ENCODE measurements around the gene CARS2.
"Not testable (repeated sequence)": the region's sequence is repeated elsewhere in the genome, so short reads cannot be mapped to it uniquely, and the experiment has no call there.

The CARS2 gene

DNA sequence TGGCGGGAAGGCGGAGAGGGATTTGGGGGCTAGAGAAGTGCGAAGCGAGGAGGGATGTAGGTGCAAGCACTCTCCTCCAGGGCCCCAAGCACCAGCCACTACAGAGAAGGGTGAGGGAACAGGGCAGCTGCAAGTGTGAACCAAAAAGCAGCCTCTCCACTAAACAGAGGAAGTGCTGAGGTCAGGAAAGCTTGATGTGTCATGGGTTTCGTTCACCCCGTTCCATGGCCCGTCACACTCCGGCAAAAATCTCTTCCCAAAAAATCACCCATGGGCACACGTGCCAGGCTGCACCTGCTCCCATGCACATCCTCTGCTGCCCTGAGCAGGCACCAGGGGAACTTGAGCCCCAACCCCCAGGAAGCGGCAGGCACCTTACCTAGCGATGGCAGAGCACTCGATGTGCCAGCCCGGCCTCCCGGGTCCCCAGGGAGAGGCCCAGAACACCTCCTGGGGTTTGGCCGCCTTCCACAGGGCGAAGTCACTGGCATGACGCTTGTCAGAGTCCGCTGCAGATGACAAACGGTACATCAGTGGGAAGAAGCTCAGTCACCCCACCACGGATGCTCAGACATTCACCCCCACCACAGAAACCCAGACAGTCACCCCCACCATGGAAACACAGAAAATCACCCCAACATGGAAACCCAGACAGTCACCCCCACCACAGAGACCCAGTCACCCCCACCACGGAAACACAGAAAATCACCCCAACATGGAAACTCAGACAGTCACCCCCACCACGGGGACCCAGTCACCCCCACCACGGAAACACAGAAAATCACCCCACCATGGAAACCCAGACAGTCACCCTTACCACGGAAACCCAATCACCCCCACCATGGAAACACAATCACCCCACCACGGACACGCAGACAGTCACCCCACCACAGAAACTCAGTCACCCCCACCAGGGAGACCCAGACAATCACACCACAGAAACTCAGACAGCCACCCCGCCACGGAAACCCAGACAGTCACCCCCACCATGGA, 29.0 kb downstream of the CARS2 start:
- Mint-ChIP-seq H3K4me1 (peaks cover 32% of the 10 kb centered on the region), H3K4me3 (no peak overlapping the region), H3K27me3 (no peaks in the 10 kb centered on the region), H3K27ac (no peak overlapping the region), H3K36me3 (peaks cover 28% of the 10 kb centered on the region), H3K9me3 (no peaks in the 10 kb centered on the region)

DNA sequence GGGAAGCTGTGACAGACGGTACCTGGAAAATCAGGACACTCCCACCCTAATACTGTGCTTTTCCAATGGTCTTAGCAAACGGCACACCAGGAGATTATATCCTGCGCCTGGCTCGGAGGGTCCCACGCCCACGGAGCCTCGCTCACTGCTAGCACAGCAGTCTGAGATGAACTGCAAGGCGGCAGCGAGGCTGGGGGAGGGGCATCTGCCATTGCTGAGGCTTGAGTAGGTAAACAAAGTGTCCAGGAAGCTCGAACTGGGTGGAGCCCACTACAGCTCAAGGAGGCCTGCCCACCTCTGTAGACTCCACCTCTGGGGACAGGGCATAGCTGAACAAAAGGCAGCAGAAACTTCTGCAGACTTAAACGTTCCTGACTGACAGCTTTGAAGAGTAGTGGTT, 36.1 kb downstream of the CARS2 start:
- not testable (repeated sequence) for H3K9me3 Mint-ChIP-seq, H3K27me3 Mint-ChIP-seq, H3K27ac Mint-ChIP-seq, H3K4me3 Mint-ChIP-seq
- peaks cover 33% of the 10 kb centered on the region for H3K4me1 Mint-ChIP-seq
- H3K36me3 Mint-ChIP-seq = peaks cover 26% of the 10 kb centered on the region

DNA sequence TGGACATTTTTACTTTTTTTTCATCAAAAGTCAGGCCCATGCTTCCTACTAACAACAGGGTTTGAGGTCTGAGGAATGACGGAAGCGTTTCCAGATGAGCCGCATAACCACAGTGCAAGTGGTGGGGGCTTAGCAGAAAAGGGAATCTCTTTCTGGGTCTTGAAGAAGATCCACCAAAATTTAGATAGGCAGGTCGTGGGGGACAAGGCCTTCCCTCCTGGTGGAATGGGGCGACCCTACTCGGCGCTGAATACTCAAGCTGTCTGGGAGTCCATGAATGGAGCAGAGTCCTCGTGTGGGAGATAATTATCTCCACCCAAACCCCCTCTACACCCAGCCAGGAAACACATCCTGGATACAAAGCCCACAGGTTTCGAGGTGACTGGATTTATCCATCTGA, 36.9 kb downstream of the CARS2 start:
- H3K27me3 Mint-ChIP-seq = no peaks in the 10 kb centered on the region
- peaks cover 20% of the 10 kb centered on the region for H3K36me3 Mint-ChIP-seq
- H3K9me3 Mint-ChIP-seq = no peaks in the 10 kb centered on the region
- H3K4me3 Mint-ChIP-seq = no peak overlapping the region
- H3K27ac Mint-ChIP-seq = no peak overlapping the region
- H3K4me1 Mint-ChIP-seq = peaks cover 29% of the 10 kb centered on the region

DNA sequence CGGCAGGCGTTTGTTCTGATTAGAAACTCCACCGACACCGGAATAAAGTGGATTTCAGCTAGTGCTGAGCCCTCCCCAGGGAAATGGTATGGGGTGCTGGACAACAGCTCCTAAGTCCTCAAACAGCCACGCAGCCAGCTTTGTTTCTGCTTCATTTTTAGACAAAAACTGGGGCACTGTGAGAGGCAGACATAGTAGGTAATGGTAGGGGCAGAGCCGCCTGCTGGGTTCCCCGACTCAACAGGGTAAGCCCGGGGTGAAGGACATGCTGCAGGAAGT, 39.7 kb downstream of the CARS2 start:
- Mint-ChIP-seq H3K36me3 (peaks cover 27% of the 10 kb centered on the region), H3K27me3 (no peaks in the 10 kb centered on the region), H3K4me3 (no peak overlapping the region), H3K9me3 (no peaks in the 10 kb centered on the region), H3K4me1 (peaks cover 7% of the 10 kb centered on the region), H3K27ac (no peak overlapping the region)

DNA sequence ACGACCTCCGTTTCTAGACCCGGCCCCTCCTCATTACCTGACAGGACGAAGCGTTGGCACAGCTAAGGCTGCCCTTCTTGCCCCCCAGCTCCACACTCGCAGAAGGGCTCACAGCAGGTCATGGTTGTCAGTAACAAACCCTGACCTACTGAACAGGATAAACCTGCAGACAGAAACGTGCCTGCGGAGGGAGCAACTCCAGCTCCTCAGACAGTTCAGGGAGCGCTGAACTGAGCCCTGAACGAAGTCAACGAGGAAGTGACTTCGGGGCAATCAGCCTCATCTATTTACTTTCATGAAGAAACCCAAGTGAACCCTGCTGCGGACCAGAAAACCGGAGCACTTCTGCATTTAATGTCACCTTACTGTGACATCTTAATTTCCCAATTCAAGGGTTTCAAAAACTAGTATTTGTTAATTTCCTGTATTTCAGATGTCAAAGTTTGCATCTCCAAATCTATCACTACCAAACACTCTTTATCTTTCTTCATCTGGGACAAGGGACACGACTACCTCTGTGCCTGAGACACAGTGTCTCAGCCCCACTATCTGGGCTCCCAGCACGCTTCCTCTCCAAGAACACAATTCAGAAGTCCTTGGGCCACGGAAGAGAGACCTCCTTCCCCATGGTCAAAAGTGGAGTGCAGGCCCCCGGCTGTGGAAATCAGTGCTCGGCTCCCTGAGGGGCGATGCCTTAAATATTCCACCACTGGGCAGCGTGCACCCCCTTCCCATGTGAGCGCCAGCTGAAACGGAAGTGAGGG, 40.2 kb downstream of the CARS2 start:
- H3K36me3 Mint-ChIP-seq = peaks cover 23% of the 10 kb centered on the region
- no peaks in the 10 kb centered on the region for H3K27me3 Mint-ChIP-seq
- no peak overlapping the region for H3K4me3 Mint-ChIP-seq
- H3K27ac Mint-ChIP-seq = no peak overlapping the region
- H3K9me3 Mint-ChIP-seq = no peaks in the 10 kb centered on the region
- H3K4me1 Mint-ChIP-seq = peaks cover 2% of the 10 kb centered on the region

DNA sequence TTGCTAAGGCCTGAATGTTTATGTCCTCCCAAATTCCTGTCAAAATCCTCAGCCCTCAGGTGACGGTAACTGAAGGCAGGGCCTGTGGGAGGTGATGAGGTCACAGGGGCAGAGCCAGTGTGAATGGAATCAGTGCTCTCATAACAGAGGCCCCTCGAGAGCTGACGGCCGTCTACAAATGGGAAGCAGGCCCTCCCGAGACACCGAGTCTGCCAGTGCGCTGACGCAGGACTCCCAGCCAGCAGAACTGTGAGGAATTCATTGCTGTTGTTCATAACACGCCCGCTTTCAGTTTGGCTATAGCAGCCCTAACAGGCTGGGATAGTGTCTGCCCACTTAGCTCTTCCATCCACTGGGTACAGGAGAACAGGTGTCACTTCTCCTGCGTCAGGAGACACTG, 41.2 kb downstream of the CARS2 start:
- peaks cover 27% of the 10 kb centered on the region for H3K36me3 Mint-ChIP-seq
- H3K9me3 Mint-ChIP-seq = no peaks in the 10 kb centered on the region
- peaks cover 5% of the 10 kb centered on the region for H3K4me1 Mint-ChIP-seq
- H3K27me3 Mint-ChIP-seq = no peaks in the 10 kb centered on the region
- H3K4me3 Mint-ChIP-seq = no peak overlapping the region
- H3K27ac Mint-ChIP-seq = no peak overlapping the region

DNA sequence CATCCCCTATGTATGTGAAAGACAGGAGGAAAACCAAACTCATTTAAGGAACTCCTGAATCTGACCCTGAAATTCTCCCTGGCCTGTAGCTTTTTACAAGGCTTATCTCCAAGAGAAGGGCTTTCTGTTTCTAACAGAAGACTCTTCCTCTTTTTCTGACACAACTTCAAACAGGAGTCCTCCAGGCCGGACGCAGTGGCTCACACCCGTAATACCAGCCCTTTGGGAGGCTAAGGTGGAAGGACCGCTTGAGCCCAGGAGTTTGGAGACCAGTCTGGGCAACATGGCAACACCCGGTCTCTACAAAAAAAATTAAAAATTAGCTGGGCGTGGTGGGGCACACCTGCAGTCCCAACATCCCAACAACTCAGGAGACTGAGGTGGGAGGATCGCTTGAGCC, 41.9 kb downstream of the CARS2 start:
- Mint-ChIP-seq H3K9me3 (no peaks in the 10 kb centered on the region), H3K27me3 (no peaks in the 10 kb centered on the region), H3K4me1 (peaks cover 11% of the 10 kb centered on the region), H3K4me3 (no peak overlapping the region), H3K36me3 (peaks cover 30% of the 10 kb centered on the region), H3K27ac (no peak overlapping the region)

DNA sequence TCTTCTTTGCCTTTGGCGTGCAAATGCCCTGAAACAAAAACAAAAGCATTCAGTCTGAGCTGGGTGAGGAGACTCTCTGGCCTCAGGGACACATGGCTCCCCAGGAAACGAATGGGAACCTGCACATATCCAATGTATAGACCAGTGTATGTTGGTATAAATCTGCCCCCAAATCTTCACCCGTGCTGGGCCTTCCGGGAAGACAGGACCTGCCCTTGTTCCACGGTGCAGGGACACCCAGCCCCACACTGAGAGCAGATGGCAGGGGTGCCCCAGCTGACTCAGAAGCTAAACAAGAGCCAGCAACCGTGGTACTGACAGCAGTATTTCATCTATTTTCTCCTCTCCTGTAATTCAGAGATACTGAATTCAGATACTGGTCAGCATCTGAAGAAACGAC, 42.4 kb downstream of the CARS2 start:
- no peak overlapping the region for H3K4me3 Mint-ChIP-seq
- peaks cover 16% of the 10 kb centered on the region for H3K4me1 Mint-ChIP-seq
- H3K36me3 Mint-ChIP-seq = peaks cover 30% of the 10 kb centered on the region
- no peak overlapping the region for H3K27ac Mint-ChIP-seq
- no peaks in the 10 kb centered on the region for H3K27me3 Mint-ChIP-seq
- H3K9me3 Mint-ChIP-seq = no peaks in the 10 kb centered on the region

DNA sequence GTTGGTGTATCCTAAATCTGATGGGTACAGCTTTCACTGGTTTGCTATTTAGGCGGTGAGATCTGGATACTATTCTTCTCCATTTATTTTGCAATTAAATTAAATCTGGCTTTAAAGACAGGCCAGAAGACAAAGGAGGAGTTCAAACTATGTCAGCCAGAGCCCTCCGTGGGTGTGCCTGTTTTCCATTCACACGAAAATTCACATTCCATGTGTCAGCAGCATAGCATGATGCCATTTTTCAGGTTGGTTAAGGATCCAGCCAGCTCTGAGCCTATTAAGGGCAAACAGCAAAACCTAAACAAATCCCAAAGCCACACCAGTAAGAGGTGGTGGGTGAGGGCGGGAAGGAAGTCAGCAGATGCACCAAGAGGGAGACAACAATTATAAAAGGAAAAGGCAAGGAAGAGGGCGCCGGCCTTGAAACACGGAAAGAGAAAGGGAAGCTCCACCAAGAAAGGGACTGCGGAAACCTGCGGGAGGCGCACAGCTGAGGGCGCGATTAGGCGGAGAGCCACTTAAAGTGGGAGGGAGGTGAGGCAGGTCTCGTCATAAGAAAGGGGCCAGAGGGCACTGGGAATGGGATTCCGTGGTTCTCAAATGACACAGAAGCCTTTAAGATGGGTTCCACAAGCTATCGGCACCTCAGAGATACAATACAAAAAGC, 43.0 kb downstream of the CARS2 start:
- H3K4me3 Mint-ChIP-seq = no peak overlapping the region
- peaks cover 32% of the 10 kb centered on the region for H3K36me3 Mint-ChIP-seq
- no peaks in the 10 kb centered on the region for H3K27me3 Mint-ChIP-seq
- H3K9me3 Mint-ChIP-seq = no peaks in the 10 kb centered on the region
- H3K27ac Mint-ChIP-seq = no peak overlapping the region
- peaks cover 22% of the 10 kb centered on the region for H3K4me1 Mint-ChIP-seq

DNA sequence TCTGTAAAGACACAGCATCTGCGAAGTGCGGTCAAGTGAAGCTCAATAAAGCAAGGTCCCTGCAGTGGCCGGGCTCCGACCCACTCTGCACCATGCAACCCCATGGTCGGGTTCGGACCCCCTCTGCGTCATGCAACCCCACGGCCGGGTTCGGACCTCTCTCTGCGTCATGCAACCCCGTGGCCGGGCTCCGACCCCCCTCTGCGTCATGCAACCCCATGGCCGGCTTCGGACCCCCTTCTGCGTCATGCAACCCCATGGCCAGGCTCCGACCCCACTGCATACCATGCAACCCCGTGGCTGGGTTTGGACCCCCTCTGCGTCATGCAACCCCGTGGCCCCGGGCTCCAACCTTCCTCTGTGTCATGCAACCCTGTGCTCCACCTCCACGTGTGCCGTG, 43.8 kb downstream of the CARS2 start:
- no peaks in the 10 kb centered on the region for H3K27me3 Mint-ChIP-seq
- H3K4me1 Mint-ChIP-seq = peaks cover 30% of the 10 kb centered on the region
- no peaks in the 10 kb centered on the region for H3K9me3 Mint-ChIP-seq
- H3K27ac Mint-ChIP-seq = no peak overlapping the region
- H3K4me3 Mint-ChIP-seq = no peak overlapping the region
- H3K36me3 Mint-ChIP-seq = peaks cover 36% of the 10 kb centered on the region

DNA sequence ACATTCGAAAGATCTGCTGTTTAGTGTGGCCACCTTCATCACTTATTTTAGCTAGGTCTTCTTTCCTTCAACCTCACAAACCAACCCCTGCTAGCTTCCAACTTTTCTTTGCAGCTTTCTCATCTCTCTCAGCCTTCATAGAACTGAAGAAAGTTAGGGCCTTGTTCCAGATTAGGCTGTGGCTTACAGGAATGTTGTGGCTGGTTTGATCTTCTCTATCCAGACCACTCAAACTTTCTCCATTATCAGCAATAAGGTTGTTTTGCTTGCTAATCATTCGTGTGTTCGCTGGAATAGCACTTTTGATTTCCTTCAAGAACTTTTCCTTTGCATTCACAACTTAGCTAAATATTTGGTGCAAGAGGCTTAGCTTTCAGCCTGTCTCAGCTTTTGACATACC, 44.7 kb downstream of the CARS2 start:
- H3K9me3 Mint-ChIP-seq = no peaks in the 10 kb centered on the region
- H3K4me1 Mint-ChIP-seq = peaks cover 34% of the 10 kb centered on the region
- H3K4me3 Mint-ChIP-seq = no peak overlapping the region
- H3K27me3 Mint-ChIP-seq = no peaks in the 10 kb centered on the region
- peaks cover 34% of the 10 kb centered on the region for H3K36me3 Mint-ChIP-seq
- H3K27ac Mint-ChIP-seq = no peak overlapping the region

DNA sequence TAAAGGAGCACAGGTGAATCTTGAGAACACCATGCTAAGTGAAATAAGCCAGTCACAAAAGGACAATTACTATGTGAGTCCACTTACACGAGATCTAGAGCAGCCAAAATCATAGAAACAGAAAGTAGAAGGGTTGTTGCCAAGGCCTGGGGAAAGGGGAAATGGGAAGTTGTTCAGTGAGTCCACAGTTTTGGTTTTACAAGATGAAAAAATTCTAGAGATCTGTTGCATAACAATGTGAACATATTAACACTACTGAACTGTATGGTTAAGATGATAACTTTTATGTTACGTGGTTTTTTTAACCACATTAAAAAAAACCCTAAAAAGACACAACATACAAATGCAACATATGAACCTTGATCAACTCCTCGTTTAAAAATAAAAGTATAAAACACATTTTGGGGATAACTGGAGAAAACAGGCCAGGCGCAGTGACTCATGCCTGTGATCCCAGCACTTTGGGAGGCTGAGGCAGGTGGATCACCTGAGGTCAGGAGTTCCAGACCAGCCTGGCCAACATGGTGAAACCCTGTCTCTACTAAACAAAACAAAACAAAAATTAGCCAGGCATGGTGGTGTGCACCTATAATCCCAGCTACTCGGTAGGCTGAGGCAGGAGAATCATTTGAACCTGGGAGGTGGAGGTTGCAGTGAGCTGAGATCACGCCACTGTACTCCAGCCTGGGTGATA, 47.6 kb downstream of the CARS2 start:
- peaks cover 35% of the 10 kb centered on the region for H3K36me3 Mint-ChIP-seq
- not testable (repeated sequence) for H3K9me3 Mint-ChIP-seq, H3K27me3 Mint-ChIP-seq, H3K27ac Mint-ChIP-seq
- peaks cover 38% of the 10 kb centered on the region for H3K4me1 Mint-ChIP-seq
- peak overlapping the region; percentile 0 for H3K4me3 Mint-ChIP-seq

DNA sequence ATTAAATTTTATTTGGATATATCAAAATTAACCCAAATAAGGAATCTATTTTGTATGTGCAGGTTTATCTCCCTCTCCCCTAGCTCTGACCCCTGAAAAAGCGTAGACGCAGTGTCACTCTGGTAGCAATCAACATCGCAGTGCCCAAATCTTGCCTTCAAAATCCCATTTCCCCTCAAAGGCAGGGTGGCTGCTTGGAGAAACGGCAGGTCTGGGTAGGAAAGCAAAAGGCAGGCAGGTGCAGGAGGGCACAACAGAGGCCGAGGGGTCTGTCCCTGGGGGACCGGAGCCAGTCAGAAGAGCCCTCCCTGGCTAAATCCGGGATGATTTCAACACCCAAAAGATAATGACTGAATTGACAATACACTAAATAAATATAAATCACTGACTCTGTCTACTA, 48.7 kb downstream of the CARS2 start:
- Mint-ChIP-seq H3K27ac (no peak overlapping the region), H3K9me3 (no peaks in the 10 kb centered on the region), H3K4me3 (no peak overlapping the region), H3K4me1 (peaks cover 38% of the 10 kb centered on the region), H3K36me3 (peaks cover 29% of the 10 kb centered on the region), H3K27me3 (no peaks in the 10 kb centered on the region)

DNA sequence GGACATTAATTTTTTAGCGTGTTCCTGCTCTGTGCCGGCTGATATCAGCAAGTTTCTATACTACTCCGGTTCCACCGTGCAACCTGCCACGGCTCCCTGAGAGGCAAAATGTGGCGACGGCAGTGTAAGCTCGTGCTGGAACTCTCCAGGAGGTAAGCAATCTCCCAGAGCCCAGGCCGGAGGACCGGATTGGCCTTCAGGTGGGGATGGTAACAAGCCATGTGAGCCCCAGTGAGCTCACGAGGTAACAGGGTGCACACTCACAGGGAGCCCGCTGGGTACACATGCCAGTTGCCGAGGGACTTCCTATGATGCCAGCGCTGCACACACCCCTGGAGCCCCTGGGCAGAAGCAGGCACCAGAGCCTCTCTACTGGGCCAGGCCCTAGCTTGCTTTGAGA, 52.1 kb downstream of the CARS2 start:
- Mint-ChIP-seq H3K9me3 (no peaks in the 10 kb centered on the region), H3K36me3 (peaks cover 17% of the 10 kb centered on the region), H3K27me3 (no peaks in the 10 kb centered on the region), H3K4me1 (peaks cover 25% of the 10 kb centered on the region), H3K27ac (no peak overlapping the region), H3K4me3 (no peak overlapping the region)

DNA sequence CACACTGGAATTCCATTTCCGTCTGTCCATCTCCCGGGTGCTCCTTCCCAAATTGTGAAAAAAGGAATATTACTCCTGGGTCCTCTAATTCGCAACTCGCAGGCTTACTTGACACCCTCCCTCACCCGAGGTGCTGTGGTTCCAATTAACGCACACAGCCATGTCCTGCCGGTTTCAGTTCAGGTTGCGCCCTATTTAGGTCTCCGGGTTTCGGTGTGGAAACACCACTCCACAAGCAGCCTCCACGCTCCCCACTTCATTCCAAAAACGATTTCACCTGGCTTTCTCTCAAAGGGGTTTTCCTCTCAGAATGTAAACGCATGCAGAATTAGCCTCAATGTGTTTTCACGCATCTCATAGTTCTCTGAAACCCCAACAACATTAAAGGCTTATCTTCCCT, 52.6 kb downstream of the CARS2 start:
- H3K27ac Mint-ChIP-seq = peak overlapping the region; percentile 23

More for the DNA sequence above, 52.6 kb downstream of the CARS2 start:
- peaks cover 19% of the 10 kb centered on the region for H3K4me1 Mint-ChIP-seq
- H3K27me3 Mint-ChIP-seq = no peaks in the 10 kb centered on the region
- no peak overlapping the region for H3K4me3 Mint-ChIP-seq
- peaks cover 17% of the 10 kb centered on the region for H3K36me3 Mint-ChIP-seq
- H3K9me3 Mint-ChIP-seq = no peaks in the 10 kb centered on the region
